ENCODE measurements around the gene RFTN1.

RFTN1 gene

DNA sequence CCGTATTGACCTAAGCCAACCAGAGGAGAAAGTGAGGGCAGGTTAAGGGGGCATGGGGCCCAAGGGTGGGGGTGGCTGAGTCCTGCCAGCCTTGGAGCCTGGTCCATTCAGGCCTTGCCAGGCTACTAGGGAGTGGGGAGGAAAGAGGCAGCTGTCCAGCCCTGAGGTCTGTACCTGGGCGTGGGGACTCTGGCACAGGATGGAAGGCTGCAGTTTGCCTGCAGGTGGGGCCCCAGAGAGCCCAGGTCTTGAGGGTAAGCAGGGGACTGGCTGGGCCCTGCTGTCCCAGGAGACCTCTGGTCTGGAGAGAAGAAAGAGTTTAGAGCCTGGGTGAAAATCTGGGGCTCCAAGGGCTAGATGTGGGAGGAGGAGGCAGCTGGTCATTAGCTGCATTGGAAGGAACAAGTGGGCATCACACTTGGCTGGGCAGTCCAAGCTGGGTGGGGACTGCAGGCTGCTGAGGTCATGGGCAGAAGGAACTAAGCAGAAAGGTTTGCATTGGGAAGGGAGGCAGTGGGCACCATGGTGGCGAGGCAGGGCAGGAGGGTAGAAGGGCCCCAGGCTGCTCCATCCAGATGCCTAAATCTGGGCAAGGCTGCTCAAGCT lies 140.1 kb downstream of the RFTN1 start:
- no peak for DNase-seq

DNA sequence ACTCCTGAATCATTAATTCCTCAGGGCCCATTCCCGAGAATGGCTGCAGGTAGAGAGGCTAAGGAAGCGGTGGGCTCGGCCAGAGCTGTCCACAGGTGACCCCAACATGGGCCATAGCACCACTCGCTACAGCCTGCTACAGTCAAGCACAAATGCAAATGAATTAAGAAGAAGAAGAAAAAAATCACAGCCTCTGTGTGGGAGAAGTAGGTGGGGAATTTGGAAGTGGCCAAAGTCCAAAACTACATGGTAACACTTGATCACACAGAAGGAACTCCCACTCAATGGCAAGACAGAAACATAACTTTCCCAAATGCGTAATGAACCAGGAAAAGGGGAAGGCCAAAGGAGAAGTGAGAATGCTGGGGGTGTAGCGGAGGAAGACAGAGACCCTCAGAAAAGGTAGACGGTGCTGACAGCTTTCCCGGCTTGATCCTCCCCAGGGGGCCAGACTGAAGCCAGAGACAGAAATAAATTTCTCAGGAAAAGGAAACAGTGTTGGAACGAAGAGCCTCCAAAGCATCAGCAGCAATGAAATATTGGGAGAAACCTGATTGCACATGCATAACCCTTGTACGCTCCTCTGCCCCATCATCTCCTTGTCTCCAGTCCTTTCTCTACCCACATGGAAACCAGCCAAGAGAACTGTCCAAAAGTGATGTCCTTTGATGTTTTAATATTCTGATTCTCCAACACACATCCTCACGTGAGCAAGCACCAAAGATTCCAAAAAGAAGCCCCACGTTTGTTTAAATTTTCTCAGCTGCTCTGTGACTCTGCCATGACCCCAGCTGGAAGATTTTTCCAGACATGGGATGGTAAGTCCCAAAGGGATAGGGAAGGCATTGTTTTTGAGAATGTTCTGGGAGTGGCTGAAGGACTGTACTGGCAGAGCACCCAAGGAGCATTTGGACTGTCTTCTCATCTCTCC lies 140.9 kb downstream of the RFTN1 start:
- no peak for DNase-seq

- no peak for DNase-seq
Observed at GRCh38 chr3:16370872-16371740, 142.4 kb downstream of the RFTN1 start.

DNA sequence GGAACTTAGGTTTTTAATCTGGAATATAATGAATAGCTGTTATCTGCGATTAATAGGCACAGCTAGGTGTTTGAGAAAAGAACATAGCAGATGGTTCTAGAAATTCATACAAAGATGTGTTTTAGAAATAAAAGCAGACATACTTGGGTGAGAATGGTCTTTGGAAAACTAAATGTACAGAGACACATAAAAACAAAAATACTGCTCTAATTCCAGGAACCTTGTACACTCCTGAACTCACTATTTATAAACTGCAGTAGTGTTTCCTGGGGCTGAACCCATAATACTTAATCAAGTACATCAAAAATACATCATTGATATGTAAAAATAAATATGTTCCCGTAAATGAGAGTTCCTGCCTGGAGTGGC lies 143.0 kb downstream of the RFTN1 start:
- DNase-seq = no peak

DNA sequence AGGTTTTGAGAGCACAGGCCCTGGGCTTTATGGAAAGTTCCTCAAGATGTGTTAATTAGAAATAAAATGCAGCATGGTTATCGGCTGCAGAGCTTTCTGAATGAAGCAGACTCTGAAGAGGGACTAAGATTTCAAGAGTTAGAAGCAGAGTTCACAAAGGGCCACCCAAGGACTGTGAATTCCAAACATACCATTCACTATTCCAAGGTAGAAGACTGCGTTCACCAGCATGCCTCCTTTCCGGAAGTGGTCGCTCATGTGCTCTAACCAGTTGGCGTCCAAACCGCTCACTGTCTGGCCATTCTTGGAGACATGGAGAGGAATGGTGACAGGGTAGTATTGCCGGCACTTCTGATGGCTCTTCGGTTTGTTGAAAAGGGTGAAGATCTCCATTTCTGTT lies 143.6 kb downstream of the RFTN1 start:
- DNase-seq = no peak

DNA sequence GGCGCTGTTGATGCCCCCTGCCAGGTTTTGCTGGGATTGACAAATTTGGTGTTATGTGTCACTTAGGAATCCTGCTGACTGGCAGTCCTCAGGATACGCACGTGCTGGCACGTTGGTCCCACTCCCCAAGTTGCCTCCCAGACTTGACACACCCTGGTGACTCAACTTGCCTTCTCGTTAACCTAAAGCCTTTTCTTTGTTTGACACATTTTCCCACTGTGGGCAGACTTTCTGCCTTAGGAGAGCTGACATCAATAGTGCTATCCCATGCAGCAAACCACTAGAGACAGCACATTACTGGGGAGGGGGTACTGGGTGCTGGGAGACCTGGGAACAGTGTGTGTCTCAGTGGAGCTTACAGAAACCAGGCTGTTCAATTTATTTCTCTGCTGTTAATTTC lies 144.2 kb downstream of the RFTN1 start:
- DNase-seq = no peak

DNA sequence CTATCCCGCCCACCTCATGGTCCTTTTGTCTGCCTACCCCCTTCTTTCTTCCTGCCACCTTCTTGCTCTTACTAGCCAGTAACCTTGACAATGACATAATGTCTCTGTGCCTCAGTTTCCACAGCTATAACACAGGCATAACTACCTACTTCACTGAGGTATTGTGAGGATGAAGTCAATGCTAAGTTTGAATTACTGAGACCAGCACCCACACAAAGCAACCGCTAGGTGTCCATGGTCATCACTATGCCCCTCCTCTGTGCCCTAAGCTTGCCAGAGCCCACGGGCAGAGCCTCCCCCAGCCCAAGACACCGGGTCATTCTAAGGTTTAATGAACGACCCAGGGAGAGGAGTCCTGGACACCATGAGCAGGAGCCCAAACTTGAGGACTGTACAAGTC lies 146.9 kb downstream of the RFTN1 start:
- DNase-seq = no peak

- DNase-seq = no peak
Observed at GRCh38 chr3:16365491-16366128, 147.9 kb downstream of the RFTN1 start.

DNA sequence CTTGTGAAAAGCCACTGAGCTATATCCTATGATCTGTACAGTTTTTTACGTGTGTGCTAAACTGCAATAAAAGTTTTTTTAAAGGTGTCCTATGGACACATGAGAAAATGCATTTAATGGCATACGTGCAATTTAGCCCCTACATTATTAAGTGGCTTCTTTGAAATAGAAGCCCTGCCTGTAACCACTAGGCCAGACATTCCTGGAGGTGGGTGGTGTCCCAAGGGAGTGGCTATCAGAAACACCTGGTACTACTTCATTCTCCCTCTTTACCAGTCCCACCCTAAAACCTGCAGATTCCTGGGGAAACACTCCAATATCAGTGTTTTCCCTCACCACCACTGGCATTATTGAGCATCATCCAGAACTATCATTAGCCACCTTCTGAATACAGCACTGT lies 148.5 kb downstream of the RFTN1 start:
- no peak for DNase-seq

DNA sequence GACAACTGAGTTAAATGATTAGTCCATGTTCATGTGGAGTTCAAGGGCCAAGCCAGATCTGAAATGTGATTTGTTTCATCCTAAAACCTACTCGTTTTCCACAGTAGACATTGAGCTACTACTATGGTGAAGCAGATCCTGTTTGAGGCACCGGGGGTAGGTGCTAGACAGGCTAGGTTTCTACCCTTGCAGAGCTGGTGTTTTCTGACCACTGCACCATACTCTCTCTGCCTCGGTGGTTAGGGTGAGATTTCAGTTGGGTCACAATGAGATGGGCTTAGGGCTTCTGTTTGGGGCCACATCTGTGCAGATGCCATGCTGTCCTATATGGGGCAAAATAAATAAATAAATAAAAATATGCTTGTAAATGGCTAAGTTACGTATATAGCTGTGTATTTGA lies 149.2 kb downstream of the RFTN1 start:
- DNase-seq = no peak

DNA sequence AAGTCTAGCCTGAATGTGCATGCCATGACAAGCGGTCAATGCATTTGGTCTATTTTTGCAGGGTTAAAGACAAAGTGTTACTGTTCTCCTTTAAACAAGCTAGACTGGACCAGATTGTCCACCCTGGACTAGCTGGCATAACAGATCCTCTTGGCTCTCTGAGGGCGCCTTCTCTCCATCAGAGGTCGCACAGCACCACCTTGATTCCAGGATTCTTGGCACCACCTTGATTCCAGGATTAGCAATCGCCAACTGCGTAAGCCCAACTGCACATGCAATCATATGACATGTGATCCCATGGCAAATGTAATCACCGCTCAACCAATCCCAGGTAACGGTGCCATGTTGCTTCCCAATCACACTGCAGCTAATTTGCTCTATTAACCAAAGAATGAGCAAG lies 149.9 kb downstream of the RFTN1 start:
- DNase-seq = no peak

DNA sequence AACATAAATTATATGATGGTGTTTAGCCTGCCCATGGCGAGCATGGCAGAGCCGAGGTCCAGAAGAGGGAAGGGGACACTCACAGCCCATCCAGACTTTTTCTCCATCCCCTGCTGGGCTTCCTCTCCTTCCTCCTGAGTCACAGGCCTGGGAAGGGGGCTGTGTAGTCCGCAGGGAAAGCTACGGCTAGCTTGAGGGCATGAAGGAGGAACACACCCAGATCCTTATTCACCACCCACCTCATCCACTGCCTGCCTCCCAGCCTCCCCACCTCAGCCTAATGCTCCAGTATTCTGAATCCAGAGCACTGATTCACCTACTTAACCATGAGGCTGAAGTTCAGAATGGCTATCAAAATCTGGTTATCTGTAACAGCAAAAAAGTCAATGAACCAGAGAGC lies 150.7 kb downstream of the RFTN1 start:
- no peak for DNase-seq

GRCh38 chr3:16361087-16361486 lies 152.4 kb downstream of the RFTN1 start:
- no peak for DNase-seq

DNA sequence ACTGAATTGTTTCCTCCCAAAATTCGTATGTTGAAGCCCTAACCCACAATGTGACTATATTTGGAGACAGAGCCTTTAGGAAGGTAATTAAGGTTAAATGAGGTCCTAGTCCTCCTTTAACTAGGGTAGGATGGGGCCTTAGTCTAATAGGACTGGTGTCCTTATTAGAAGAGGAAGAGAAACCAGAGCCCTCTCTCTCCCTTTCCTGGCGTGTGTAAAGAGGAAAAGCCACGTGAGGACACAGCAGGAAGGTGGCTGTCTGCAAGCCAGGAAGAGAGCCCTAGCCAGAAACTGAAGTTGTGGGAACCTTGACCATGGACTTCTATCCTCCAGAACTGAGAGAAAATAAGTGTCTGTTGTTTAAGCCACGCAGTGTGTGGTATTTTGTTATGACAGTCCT lies 154.2 kb downstream of the RFTN1 start:
- no peak for DNase-seq

DNA sequence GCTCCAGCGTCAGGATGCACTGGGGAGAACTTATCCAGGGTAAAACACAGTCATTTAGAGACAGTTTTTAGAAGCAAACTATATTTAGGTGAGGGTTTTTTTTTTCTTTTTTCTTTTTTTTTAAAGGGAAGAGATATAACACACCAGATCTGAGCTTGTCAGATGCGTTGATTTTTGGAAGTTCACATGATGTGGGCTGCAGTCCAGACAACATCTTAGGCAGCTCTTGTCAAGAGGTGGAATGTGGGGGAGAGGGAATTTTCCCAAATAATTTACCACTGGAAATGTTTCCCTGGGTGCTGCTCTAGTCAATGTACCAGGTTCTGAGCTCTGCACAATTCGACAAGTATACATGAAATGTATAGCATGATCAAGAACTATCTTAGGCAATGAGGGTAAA lies 155.2 kb downstream of the RFTN1 start:
- no peak for DNase-seq

DNA sequence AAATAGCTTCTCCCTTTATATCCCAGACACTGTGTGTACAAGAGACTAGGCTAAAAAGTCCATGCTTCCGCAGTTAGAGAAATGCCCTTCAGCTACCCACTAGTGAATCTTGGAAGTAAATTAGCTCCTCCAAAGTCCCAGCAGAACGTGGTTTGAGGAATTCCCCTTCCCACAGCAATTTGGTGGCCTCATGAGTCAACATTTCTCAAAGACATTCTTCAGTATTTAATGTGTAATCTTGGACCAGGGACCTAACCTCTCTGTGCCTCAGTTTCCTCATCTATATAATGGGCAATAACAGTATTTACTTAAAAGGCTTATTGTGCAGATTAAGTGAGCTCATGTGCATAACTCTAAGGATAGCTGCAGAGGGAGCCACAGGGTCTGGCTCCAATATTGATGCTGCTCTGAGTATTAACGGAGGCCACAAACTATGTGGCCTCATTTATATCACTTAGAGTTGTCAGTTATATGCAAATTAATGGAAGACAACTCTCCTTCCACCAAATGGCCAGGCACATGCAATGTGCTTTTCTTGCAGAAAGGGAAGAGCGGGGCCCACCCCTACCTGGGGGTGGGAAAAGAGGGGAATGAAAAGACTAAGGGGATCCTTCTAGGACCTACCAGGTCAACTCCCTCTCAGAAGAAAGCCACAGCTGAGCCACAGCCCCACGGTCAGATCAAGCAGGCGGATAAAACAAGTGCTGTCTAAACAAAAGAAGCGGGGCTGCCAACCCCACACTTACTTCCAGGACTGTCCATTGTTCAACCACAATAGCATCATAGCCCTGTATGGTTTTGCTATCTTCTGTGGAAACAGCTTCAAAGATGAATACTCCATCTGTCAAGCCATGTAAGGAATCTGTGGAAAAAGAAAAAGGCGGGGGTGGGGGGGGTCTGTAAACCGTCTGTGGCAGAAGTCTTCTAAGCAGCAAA lies 156.0 kb downstream of the RFTN1 start:
- DNase-seq = no peak

GRCh38 chr3:16355828-16356227 lies 157.7 kb downstream of the RFTN1 start:
- DNase-seq = no peak

DNA sequence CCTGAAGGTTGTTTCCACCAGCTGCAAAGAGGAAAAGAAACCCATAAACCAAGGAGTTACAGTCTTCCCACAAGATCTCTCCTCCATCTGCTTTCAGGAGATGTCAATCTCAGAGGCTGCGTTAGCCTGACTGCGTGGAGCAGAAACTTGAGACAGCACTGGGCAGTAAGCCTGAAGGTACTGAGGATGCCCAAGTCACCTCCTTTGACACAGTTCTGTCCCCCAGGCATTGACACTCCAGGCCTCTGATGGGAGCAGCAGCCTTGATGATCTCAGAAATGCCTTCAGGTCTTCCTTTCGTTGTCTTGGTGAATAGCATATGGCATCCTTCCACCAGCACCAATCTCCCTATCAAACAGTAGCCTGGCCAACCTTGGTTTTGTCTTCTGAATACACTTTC lies 159.2 kb downstream of the RFTN1 start:
- DNase-seq = no peak

DNA sequence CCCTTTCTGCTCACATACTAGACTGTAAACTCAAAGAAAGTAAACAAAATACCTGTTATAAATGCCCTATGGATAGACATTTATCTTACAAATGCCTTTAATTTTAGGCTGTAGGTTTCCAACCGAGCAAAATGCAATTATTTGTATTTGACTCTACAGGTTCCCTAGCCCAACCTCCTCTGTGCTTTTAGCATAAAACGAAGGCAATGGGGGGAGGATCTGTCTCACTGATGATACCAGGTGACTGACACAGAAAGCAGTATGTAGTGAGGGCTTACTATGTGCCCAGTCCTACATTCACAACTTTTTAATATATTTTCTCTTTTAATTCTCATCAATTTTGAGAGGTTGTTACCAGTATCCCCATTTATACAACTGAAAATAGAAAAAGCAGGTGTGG lies 161.1 kb downstream of the RFTN1 start:
- DNase-seq = no peak

- no peak for DNase-seq
Observed at GRCh38 chr3:16350597-16351318, 162.7 kb downstream of the RFTN1 start.

- no peak for DNase-seq
Observed at GRCh38 chr3:16349986-16350596, 163.4 kb downstream of the RFTN1 start.

Data from NCI-H1048 (cell line).